ENCODE measurements around the gene EEA1.

DNA sequence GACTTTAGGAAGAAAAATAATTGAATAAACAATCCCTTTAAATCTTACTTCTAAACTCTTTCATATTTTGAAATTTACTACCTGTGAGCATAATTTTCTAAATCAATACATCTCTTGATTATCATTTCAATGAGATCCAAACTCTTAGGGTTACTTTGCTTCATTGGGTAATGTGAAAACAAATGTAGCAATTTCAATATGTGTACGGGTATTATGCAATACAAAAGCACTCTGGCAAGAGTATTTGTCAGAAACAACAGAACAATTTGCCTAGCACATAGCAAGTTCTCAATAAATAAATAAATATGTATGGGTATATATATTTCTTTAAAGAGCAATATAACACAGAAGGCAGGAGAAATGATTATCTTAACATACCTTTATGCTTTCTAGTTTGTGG, 149.2 kb downstream of the EEA1 start:
- TF ChIP-seq, protein P1, sequence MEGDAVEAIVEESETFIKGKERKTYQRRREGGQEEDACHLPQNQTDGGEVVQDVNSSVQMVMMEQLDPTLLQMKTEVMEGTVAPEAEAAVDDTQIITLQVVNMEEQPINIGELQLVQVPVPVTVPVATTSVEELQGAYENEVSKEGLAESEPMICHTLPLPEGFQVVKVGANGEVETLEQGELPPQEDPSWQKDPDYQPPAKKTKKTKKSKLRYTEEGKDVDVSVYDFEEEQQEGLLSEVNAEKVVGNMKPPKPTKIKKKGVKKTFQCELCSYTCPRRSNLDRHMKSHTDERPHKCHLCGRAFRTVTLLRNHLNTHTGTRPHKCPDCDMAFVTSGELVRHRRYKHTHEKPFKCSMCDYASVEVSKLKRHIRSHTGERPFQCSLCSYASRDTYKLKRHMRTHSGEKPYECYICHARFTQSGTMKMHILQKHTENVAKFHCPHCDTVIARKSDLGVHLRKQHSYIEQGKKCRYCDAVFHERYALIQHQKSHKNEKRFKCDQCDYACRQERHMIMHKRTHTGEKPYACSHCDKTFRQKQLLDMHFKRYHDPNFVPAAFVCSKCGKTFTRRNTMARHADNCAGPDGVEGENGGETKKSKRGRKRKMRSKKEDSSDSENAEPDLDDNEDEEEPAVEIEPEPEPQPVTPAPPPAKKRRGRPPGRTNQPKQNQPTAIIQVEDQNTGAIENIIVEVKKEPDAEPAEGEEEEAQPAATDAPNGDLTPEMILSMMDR (IDR thresholded peaks at IDR 0.05) = no peak
- TF ChIP-seq POLR2A (IDR thresholded peaks at IDR 0.05) = no peak
